KBM-7 (cell line): ENCODE results near the gene VCL.

ENCODE experiments used
- DNase-seq: peaks from one replicate; pipeline ENCODE4 v3.0.0-alpha.2; 2015
- in situ Hi-C: fragments of 300-500 bp; cut with MboI; formaldehyde crosslinking; loops from 2 replicates; pipeline ENCODE4 v1.14.3; 2020; ENCODE audit warnings: low sequenced_read_pairs, low pct_unique_long_range_greater_than_20kb, mixed read lengths

The VCL gene

DNA sequence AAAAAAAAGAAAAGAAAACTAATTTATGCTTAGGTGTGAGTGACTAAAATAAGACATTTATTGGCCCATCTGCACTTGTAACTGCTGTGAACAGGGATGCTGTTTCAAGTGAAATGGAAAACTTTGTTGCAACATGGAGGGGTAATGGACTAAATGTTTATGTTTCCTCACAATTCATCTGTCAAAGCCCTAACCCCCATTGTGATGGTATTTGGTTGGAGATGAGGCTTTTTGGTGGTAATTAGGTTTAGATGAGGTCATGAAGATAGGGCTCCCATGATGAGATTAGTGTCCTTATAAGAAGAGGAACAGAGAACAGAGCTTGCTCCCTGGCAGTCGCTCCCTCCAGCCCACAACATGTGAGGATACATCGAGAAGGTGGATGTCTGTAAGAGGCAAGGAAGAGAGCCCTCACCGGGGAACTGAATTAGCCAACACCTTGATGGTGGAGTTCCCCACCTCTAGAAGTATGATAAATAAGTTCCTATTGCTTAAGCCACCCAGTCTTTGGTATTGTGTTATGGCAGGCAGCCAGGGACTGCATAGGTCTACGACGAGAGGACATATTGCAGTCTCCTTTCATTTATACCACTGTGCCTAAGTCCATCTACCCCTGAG, 28.6 kb upstream of the VCL start:
- peak; percentile 42 for DNase-seq
- in situ Hi-C loops: no loop called here

DNA sequence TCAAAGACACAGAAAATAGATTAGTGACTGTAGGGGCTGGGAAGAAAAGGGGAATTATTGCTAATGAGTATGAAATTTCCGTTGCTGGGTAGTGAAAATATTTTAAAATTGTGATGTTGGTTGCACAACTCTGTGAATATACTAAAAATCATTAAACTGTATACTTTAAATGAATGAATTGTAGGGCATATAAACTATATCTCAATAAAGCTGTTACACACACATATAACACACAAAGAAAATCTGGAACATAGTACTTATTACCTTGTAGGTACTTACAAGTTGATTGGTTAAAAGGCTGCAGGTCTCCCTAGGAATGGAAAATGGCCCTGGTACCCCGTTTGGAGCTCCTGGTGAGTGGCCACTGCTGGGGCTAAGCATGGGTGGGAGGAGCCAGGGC, 27.1 kb upstream of the VCL start:
- in situ Hi-C loops: no loop called here
- DNase-seq: no peak

GRCh38 chr10:73971636-73972354, 26.1 kb upstream of the VCL start:
- no peak for DNase-seq
- in situ Hi-C loops: no loop called here

DNA sequence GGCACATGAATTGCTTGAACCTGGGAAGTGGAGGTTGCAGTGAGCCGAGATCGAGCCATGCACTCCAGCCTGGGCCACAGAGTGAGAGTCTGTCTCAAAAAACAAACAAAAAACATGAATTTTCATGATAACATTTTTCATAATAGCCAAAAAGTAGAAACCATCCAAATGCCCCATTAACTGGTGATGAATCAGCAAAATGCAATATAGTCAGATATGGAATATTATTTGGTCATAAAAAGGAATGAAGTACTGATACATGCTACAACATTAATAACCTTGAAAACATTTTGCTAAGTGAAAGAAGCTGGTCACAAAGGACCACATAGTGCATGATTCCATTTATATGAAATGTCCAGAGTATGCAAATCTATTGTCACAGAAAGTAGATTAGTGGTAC, 24.5 kb upstream of the VCL start:
- DNase-seq: no peak
- in situ Hi-C loops: no loop called here

- no peak for DNase-seq
- in situ Hi-C loops: no loop called here
Measured at GRCh38 chr10:73974309-73974946, 23.5 kb upstream of the VCL start.

DNA sequence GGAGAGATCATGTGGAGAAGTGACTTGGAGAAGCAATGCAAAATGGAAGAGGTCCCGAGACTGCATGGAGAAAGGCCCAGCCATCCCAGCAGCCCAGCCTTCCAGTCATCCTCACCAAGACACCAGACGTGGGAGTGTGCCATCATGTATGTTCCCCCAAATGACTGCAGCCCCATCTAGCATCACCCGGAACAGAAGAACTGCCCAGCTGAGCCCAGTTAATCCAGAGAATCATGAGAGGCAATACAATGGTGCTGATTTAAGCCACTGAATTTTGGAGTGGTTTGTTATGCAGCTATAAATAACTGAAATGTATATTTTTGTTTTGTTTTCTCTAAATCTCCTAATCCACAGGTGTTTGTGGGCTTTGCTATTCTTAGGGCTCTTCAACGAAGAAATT, 22.5 kb upstream of the VCL start:
- in situ Hi-C loops: no loop called here

DNA sequence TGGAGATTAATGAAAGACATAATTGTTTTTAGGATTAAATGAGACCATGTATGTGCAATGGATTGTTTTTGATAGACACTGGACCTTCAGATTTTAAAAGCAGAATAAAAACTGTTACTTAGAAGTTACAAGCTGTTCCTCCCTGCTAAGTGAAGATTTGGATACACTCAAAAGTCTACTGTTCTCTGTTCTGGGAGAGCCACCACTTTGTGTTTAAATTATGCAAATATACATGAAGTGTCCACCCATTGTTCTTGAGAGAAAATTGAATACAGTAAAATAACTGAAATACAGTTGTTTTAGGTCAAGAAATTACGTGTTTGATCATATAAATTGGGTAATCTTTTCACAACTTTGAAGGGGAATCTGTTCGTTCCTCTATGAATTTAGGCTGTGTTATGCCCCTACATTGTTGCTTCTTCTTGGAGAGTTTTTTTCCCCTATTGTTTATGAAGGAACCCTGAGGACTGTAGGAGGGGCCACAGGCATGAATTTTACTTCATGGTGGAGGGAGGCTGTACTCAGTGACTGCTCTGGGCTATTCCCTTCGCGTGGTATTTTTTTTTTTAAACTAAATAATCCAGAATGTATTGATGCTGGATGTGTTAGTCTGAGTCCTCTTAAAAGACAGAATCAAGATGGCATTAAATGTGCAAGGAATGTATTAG, 18.6 kb upstream of the VCL start:
- no peak for DNase-seq
- in situ Hi-C loops: no loop called here

More for the DNA sequence above, 22.5 kb upstream of the VCL start:
- DNase-seq: no peak

- in situ Hi-C loops: no loop called here
- peak; percentile 62 for DNase-seq
Measured at GRCh38 chr10:73979809-73980433, 18.0 kb upstream of the VCL start.

- DNase-seq: no peak
- in situ Hi-C loops: no loop called here
Measured at GRCh38 chr10:73981812-73982211, 16.1 kb upstream of the VCL start.

- peak; percentile 48 for DNase-seq
- in situ Hi-C loops: no loop called here
Measured at GRCh38 chr10:73983096-73984047, 14.5 kb upstream of the VCL start.

GRCh38 chr10:73989594-73990150, 8.2 kb upstream of the VCL start:
- no peak for DNase-seq
- in situ Hi-C loops: no loop called here

GRCh38 chr10:73991203-73991883, 6.6 kb upstream of the VCL start:
- in situ Hi-C loops: no loop called here
- no peak for DNase-seq

- peak; percentile 92 for DNase-seq
- in situ Hi-C loops: no loop called here
Measured at GRCh38 chr10:73991884-73992245, 6.1 kb upstream of the VCL start.

GRCh38 chr10:73992899-73993788, 4.8 kb upstream of the VCL start:
- in situ Hi-C loops: no loop called here

GRCh38 chr10:73995035-73995358, 2.9 kb upstream of the VCL start:
- in situ Hi-C loops: no loop called here
- no peak for DNase-seq

More at GRCh38 chr10:73992899-73993788, 4.8 kb upstream of the VCL start:
- peak; percentile 88 for DNase-seq

- DNase-seq: no peak
- in situ Hi-C loops: no loop called here
Measured at GRCh38 chr10:73997461-73997786, 492 bp upstream of the VCL start.

DNA sequence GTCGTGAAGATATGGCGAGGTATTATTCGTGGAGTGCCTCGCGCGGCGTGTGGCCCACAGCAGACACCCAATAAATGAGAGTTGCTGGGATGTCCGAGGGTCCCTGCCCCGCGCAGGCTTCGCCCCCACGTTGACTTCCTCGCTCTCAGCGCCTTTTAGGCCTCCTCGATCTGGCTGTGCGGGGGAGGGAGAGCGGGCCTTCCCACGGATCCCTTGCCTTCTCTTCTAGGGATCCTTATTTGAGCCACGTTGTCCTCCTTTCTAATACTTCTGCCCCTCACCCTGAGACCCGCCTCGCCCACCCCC, 660 bp downstream of the VCL start:
- DNase-seq: no peak
- in situ Hi-C loops: no loop called here
